ENCODE data around the gene CORO7.
A peak's percentile ranks its signal among the peaks of the same experiment; 100 is the strongest.

- peak; percentile 60 for TF ChIP-seq CTCF (IDR thresholded peaks at IDR 0.05; ENCODE audit: poor library complexity, severe bottlenecking)
- TF ChIP-seq EP300 (conservative IDR thresholded peaks at IDR 0.05; ENCODE audit: poor library complexity, severe bottlenecking) = no peak
Observed at GRCh38 chr16:4330277-4330874, 86.0 kb downstream of the CORO7 start.

Data from neural cell (in vitro differentiated cells).